HCT116 (cell line): ENCODE measurements around the gene OR5D14. TPM values are rescaled to one million over a fixed set of nuclear protein-coding genes. Genes with fewer than 3 reads are reported as not detected.

Experiments
- ATAC-seq: fragments of 200-7000 bp; cut with Tn5 transposase; 2 replicates; pipeline ENCODE4 v1.9.1; 2020; ENCODE audit warnings: mild to moderate bottlenecking, moderate library complexity
- BruUV-seq: library from RNA; stranded (reverse); fragments of 400-500 nt; replicated peaks from 2 replicates; lab custom pipeline; 2021; lab: Mats Ljungman, UMichigan
- CTCF ChIA-PET: fragments of 300-600 bp; sonication (Branson Sonifier 250); formaldehyde crosslinking; loops from one replicate; lab custom pipeline; 2021; ENCODE audit warnings: antibody characterized with exemption; lab: Charles Lee
- POLR2A ChIA-PET: fragments of 300-600, 350-600 bp; sonication (Branson Sonifier 250); formaldehyde crosslinking; loops from one replicate; lab custom pipeline; 2021; ENCODE audit warnings: antibody characterized with exemption; lab: Charles Lee
- RAD21 ChIA-PET, 2 experiments: fragments of 300-600 bp; sonication (Branson Sonifier 250); formaldehyde crosslinking; loops; one replicate each; lab custom pipeline; 2023; ENCODE audit warnings: low total read pairs in 2 of 2; ENCODE audit not compliant: uncharacterized antibody in 2 of 2, unreplicated experiment in 2 of 2, low non-redundant PET in 1 of 2; lab: Charles Lee
- DNase-seq: peaks from one replicate; pipeline ENCODE4 v3.0.0-alpha.2; 2010; ENCODE audit warnings: low read depth, low spot score
- H2AFZ ChIP-seq: fragments of 200-600 bp; shearing (Covaris generic), sonication (generic); 2 replicates; pipeline ENCODE4 v1.6.1; 2017; ENCODE audit warnings: low read depth, mixed run types, mixed read lengths, antibody characterized with exemption, low read length; ENCODE audit not compliant: poor library complexity, severe bottlenecking
- H3K27ac ChIP-seq: 2 replicates; pipeline ENCODE4 v1.5.1; 2012; ENCODE audit warnings: low read depth, low read length
- H3K27me3 ChIP-seq: fragments of 200-600 bp; sonication (generic); 2 replicates; pipeline ENCODE4 v1.6.1; 2016; ENCODE audit warnings: mixed run types, low read length, mixed read lengths; ENCODE audit not compliant: insufficient read depth
- H3K36me3 ChIP-seq, 2 experiments: fragments of 200-500 bp in 1 of 2; fragments of 200-600 bp in 1 of 2; sonication (Bioruptor generic) in 1 of 2; sonication (generic) in 1 of 2; 2 replicates each; pipeline versions ENCODE4 v1.5.1 to v1.6.1; 2014 to 2016; ENCODE audit warnings: low read length in 2 of 2, inconsistent platforms in 1 of 2, mixed read lengths in 1 of 2, mixed run types in 1 of 2; ENCODE audit not compliant: insufficient read depth in 2 of 2, control insufficient read depth in 1 of 2
- H3K4me1 ChIP-seq, 2 experiments: fragments of 200-600 bp in 1 of 2; sonication (generic) in 1 of 2; 2 replicates each; pipeline versions ENCODE4 v1.5.1 to v1.6.1; 2012 to 2017; ENCODE audit warnings: low read length in 2 of 2, inconsistent platforms in 1 of 2, mild to moderate bottlenecking in 1 of 2, mixed read lengths in 1 of 2, mixed run types in 1 of 2, moderate library complexity in 1 of 2; ENCODE audit not compliant: insufficient read depth in 2 of 2, control insufficient read depth in 1 of 2
- H3K4me2 ChIP-seq: fragments of 200-600 bp; sonication (generic); 2 replicates; pipeline ENCODE4 v1.6.1; 2017; ENCODE audit warnings: mixed run types, low read length, mixed read lengths
- H3K4me3 ChIP-seq, 2 experiments: fragments of 200-600 bp in 1 of 2; sonication (generic) in 1 of 2; replicated peaks in 1 of 2; 2 replicates each; pipeline ENCODE4 v1.5.1; 2011 to 2016; ENCODE audit warnings: low read length in 2 of 2, control low read depth in 1 of 2, low read depth in 1 of 2, mild to moderate bottlenecking in 1 of 2, mixed read lengths in 1 of 2, mixed run types in 1 of 2
- H3K79me2 ChIP-seq: fragments of 200-600 bp; sonication (generic); 2 replicates; pipeline ENCODE4 v1.6.1; 2017; ENCODE audit warnings: mild to moderate bottlenecking, mixed run types, low read length, moderate library complexity, mixed read lengths; ENCODE audit not compliant: insufficient read depth
- H3K9ac ChIP-seq: fragments of 200-600 bp; sonication (generic); 2 replicates; pipeline ENCODE4 v1.6.1; 2016; ENCODE audit warnings: low read length, mixed read lengths
- H3K9me2 ChIP-seq: fragments of 200-600 bp; sonication (generic), shearing (Covaris generic); 2 replicates; pipeline ENCODE4 v1.6.1; 2017; ENCODE audit warnings: mixed run types, mild to moderate bottlenecking, moderate library complexity; ENCODE audit not compliant: insufficient read depth
- H3K9me3 ChIP-seq, 2 experiments: fragments of 200-500 bp in 1 of 2; fragments of 200-600 bp in 1 of 2; sonication (Bioruptor generic) in 1 of 2; sonication (generic) in 1 of 2; 2 replicates each; pipeline ENCODE4 v1.6.1; 2014 to 2017; ENCODE audit warnings: low read length in 2 of 2, mixed read lengths in 2 of 2, inconsistent platforms in 1 of 2, low read depth in 1 of 2, mild to moderate bottlenecking in 1 of 2, mixed run types in 1 of 2, moderate library complexity in 1 of 2; ENCODE audit not compliant: control insufficient read depth in 1 of 2, insufficient read depth in 1 of 2
- H4K20me1 ChIP-seq: fragments of 200-600 bp; sonication (generic), shearing (Covaris generic); 2 replicates; pipeline ENCODE4 v1.6.1; 2017; ENCODE audit warnings: mixed run types, mild to moderate bottlenecking, moderate library complexity; ENCODE audit not compliant: insufficient read depth
- CBX3 ChIP-seq: IDR thresholded peaks from 2 replicates; pipeline ENCODE4 v1.6.1; 2012; ENCODE audit warnings: low read depth
- EZH2phosphoT487 ChIP-seq: fragments of 200-600 bp; IDR thresholded peaks from 2 replicates; pipeline ENCODE4 v1.6.1; 2018; ENCODE audit warnings: antibody characterized with exemption, borderline replicate concordance
- FOSL1 ChIP-seq: IDR thresholded peaks from 2 replicates; pipeline ENCODE4 v1.6.1; 2012; ENCODE audit warnings: low read depth
- JUND ChIP-seq: IDR thresholded peaks from 2 replicates; pipeline ENCODE4 v1.6.1; 2012
- YY1 ChIP-seq: IDR thresholded peaks from 2 replicates; pipeline ENCODE4 v1.6.1; 2011; ENCODE audit warnings: low read length, low read depth, moderate library complexity, mild to moderate bottlenecking; ENCODE audit not compliant: insufficient replicate concordance; ENCODE audit errors: extremely low read depth
- intact Hi-C: fragments of 100-400 bp; cut with micrococcal nuclease; formaldehyde crosslinking; loops from 2 replicates; pipeline ENCODE4 v1.10.0; 2022
- total RNA-seq: library from RNA; stranded (reverse); gene quantifications from one replicate; pipeline ENCODE4 v1.2.1, GENCODE V29; 2021; ENCODE audit not compliant: unreplicated experiment
- TF ChIP-seq, protein P1 (sequence below), 3 experiments: fragments of 200-600 bp in 1 of 3; sonication (generic) in 1 of 3; IDR thresholded peaks in 2 of 3; conservative IDR thresholded peaks in 1 of 3; 2 replicates each; pipeline ENCODE4 v1.5.1; 2012 to 2017; ENCODE audit warnings: low read depth in 2 of 3, low read length in 2 of 3, antibody characterized with exemption in 1 of 3, borderline replicate concordance in 1 of 3, control low read depth in 1 of 3, mild to moderate bottlenecking in 1 of 3, mixed read lengths in 1 of 3, mixed run types in 1 of 3, moderate library complexity in 1 of 3; ENCODE audit not compliant: insufficient read depth in 1 of 3
- TF ChIP-seq, protein P2 (sequence below): IDR thresholded peaks from 2 replicates; pipeline ENCODE4 v1.6.1; 2011; ENCODE audit warnings: mild to moderate bottlenecking, low read length, moderate library complexity; ENCODE audit not compliant: insufficient replicate concordance; ENCODE audit errors: extremely low read depth
- TF ChIP-seq, protein P3 (sequence below): IDR thresholded peaks from 2 replicates; pipeline ENCODE4 v1.6.1; 2012; ENCODE audit warnings: low read depth

Gene OR5D14
- total RNA-seq, 1 experiment from 2014 or later, result not detected

DNA sequence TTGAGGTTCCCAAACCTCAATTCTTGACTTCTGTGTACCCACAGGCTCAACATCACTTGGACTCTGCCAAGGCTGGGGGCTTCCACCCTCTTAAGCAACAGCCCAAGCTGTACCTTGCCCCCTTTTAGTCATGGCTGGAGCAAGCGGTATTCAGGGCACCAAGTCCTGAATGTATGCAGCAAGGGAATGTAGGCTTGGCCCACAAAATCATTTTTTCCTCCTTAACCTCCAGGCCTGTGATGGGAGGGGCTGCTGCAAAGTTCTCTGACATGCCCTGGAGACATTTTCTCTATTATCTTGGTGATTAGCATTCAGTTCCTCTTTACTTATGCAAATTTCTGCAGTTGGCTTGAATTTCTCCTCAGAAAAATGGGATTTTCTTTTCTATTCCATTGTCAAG, 10.9 kb downstream of the OR5D14 start:
- POLR2A ChIA-PET, result no interaction called here
- Histone ChIP-seq H3K79me2 (no peaks in the 10 kb centered on the region), H3K9me2 (no peaks in the 10 kb centered on the region), H3K27ac (no peak overlapping the region), H3K4me1 (no peaks in the 10 kb centered on the region), H2AFZ (no peak overlapping the region), H3K4me2 (no peak overlapping the region), H3K4me3 (no peak overlapping the region), H4K20me1 (no peaks in the 10 kb centered on the region; the same call in 1 of the 2 replicates), H3K9me3 (peaks cover 14 to 23% of the 10 kb centered on the region in 2 experiments; a peak in 2 of 4 replicates), H3K9ac (no peak overlapping the region), H3K27me3 (no peaks in the 10 kb centered on the region), H3K36me3 (no peaks in the 10 kb centered on the region)
- CTCF ChIA-PET, result no interaction called here
- DNase-seq (no peak), ATAC-seq (no peak)
- intact Hi-C loops, result no loop called here
- BruUV-seq, result no TSS peak
- RAD21 ChIA-PET, result no interaction called here
- TF ChIP-seq, protein P1, sequence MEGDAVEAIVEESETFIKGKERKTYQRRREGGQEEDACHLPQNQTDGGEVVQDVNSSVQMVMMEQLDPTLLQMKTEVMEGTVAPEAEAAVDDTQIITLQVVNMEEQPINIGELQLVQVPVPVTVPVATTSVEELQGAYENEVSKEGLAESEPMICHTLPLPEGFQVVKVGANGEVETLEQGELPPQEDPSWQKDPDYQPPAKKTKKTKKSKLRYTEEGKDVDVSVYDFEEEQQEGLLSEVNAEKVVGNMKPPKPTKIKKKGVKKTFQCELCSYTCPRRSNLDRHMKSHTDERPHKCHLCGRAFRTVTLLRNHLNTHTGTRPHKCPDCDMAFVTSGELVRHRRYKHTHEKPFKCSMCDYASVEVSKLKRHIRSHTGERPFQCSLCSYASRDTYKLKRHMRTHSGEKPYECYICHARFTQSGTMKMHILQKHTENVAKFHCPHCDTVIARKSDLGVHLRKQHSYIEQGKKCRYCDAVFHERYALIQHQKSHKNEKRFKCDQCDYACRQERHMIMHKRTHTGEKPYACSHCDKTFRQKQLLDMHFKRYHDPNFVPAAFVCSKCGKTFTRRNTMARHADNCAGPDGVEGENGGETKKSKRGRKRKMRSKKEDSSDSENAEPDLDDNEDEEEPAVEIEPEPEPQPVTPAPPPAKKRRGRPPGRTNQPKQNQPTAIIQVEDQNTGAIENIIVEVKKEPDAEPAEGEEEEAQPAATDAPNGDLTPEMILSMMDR (IDR thresholded peaks at IDR 0.05 in 2 of 3, conservative IDR thresholded peaks at IDR 0.05 in 1 of 3; ENCODE audit: borderline replicate concordance in 1 of 3, insufficient read depth in 1 of 3, low read depth in 2 of 3, low read length in 2 of 3), result no peak
- TF ChIP-seq CBX3 (no peak), YY1 (no peak), EZH2phosphoT487 (no peak), FOSL1 (no peak), JUND (no peak)
- TF ChIP-seq, protein P2, sequence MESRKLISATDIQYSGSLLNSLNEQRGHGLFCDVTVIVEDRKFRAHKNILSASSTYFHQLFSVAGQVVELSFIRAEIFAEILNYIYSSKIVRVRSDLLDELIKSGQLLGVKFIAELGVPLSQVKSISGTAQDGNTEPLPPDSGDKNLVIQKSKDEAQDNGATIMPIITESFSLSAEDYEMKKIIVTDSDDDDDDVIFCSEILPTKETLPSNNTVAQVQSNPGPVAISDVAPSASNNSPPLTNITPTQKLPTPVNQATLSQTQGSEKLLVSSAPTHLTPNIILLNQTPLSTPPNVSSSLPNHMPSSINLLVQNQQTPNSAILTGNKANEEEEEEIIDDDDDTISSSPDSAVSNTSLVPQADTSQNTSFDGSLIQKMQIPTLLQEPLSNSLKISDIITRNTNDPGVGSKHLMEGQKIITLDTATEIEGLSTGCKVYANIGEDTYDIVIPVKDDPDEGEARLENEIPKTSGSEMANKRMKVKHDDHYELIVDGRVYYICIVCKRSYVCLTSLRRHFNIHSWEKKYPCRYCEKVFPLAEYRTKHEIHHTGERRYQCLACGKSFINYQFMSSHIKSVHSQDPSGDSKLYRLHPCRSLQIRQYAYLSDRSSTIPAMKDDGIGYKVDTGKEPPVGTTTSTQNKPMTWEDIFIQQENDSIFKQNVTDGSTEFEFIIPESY, result no peak
- TF ChIP-seq, protein P3, sequence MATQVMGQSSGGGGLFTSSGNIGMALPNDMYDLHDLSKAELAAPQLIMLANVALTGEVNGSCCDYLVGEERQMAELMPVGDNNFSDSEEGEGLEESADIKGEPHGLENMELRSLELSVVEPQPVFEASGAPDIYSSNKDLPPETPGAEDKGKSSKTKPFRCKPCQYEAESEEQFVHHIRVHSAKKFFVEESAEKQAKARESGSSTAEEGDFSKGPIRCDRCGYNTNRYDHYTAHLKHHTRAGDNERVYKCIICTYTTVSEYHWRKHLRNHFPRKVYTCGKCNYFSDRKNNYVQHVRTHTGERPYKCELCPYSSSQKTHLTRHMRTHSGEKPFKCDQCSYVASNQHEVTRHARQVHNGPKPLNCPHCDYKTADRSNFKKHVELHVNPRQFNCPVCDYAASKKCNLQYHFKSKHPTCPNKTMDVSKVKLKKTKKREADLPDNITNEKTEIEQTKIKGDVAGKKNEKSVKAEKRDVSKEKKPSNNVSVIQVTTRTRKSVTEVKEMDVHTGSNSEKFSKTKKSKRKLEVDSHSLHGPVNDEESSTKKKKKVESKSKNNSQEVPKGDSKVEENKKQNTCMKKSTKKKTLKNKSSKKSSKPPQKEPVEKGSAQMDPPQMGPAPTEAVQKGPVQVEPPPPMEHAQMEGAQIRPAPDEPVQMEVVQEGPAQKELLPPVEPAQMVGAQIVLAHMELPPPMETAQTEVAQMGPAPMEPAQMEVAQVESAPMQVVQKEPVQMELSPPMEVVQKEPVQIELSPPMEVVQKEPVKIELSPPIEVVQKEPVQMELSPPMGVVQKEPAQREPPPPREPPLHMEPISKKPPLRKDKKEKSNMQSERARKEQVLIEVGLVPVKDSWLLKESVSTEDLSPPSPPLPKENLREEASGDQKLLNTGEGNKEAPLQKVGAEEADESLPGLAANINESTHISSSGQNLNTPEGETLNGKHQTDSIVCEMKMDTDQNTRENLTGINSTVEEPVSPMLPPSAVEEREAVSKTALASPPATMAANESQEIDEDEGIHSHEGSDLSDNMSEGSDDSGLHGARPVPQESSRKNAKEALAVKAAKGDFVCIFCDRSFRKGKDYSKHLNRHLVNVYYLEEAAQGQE, result no peak
